GM19463 (cell line): Measurements from ENCODE around the gene FAM78A.

Source experiments
- ATAC-seq: cut with Tn5 transposase; IDR thresholded peaks from one replicate; pipeline ENCODE4 v1.9.1; 2021; ENCODE audit warnings: mild to moderate bottlenecking, moderate library complexity; ENCODE audit not compliant: unreplicated experiment

Gene FAM78A

GRCh38 chr9:131240047-131240921, 36.0 kb downstream of the FAM78A start:
- ATAC-seq: no peak

DNA sequence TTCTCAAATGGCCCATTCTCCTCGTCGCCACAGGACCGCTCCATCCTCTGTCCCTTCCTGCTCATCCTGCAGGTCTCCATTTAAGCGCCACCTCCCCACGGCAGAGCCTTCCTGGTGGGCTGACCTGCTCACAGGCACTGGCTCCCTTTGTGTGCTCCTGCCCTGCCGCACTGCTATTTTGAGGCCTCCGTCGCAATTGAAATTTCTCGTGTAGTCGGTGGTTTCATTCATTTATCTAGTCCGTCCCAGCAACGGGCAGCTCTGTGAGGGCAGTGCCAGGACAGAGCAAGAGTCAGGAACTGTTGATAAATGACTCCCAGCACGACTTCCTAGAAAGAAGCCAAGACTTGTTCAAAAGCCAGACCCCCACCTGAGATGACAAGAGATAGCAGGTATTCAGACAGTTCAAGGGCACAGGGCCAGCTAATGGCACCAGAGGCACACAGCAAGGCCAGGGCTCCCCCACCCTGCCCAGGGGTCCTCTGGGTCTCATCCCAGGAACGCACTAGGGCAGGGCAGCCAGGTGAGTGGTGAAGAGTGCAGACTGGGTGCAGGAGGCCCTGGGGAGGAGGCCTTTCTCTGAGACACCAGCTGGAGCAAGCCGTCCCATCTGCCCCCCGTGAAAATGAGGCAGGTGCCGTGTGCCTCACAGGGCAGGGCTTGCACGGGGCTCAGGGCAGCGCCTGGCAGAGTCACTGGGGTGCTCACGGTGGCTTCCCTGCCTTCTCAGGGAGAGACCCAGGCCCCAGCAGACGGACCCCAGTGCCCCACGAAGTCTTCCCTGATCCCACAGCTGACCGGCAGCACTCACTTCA, 36.9 kb downstream of the FAM78A start:
- ATAC-seq: no peak

- ATAC-seq: peak; percentile 20
Observed at GRCh38 chr9:131238402-131239021, 37.8 kb downstream of the FAM78A start.

DNA sequence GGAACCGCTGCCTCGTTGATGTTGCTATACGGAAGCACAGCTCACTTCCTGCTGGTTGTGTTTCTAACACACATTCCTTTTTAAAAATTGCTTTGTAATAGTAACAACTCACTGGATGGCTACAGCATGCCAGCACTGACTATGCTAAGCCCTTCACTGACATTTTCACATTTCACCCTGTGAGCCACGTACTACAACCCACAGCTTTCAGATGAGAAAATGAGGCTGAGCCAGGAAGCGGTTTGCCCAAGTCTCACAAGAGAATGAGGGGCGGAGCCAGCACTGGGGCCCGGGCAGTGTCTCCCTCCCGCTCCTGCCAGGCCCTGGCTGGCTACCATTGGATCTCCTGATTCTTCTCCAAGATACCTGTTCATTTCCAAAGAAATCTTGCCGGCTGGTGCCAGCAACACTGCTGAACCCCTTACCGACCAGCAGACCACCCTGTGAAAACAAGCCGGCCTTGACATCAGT, 38.3 kb downstream of the FAM78A start:
- peak; percentile 95 for ATAC-seq

- ATAC-seq: no peak
Observed at GRCh38 chr9:131237291-131237690, 39.0 kb downstream of the FAM78A start.

- ATAC-seq: no peak
Observed at GRCh38 chr9:131236761-131237160, 39.5 kb downstream of the FAM78A start.

DNA sequence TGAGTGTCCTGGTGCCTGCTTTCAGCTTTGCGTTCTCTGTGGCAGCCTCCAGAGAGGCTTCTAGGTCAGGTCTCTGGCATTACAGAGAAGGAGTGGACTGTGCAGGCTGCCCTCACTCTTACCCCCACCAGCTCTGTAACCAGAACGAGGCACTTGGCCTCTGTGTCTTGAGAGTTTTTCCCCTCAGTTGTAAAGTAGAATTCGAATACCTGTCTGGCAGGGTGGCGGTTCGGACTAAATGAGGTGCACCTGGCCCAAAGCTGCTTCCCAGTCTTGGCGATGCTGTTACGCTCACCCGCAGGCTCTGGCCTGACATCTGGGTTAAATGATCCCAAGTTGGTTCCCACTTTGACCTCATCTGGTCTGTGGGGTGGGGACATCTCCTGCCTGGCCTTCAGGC, 40.1 kb downstream of the FAM78A start:
- ATAC-seq: no peak

DNA sequence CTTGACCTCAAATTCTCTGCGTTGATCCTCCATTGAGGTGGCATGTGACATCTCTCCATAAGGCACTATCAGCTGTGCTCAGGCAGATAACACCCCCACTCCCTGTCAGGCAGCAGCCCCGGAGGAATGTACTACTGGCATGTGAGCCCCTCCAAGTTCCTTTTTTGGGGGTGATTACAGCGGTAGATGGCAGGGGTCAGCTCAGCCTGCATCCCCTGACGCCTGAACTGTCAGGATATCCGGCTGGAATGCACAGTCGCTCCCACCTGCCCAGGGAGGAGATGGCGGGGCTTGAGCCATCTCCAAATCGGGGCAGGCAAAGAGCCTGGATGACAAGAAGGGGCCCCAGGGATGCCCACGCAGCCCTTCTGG, 40.8 kb downstream of the FAM78A start:
- no peak for ATAC-seq

GRCh38 chr9:131234799-131235479, 41.4 kb downstream of the FAM78A start:
- no peak for ATAC-seq

- no peak for ATAC-seq
Observed at GRCh38 chr9:131233995-131234394, 42.3 kb downstream of the FAM78A start.

GRCh38 chr9:131233556-131233955, 42.8 kb downstream of the FAM78A start:
- no peak for ATAC-seq

- no peak for ATAC-seq
Observed at GRCh38 chr9:131228988-131229387, 47.3 kb downstream of the FAM78A start.

DNA sequence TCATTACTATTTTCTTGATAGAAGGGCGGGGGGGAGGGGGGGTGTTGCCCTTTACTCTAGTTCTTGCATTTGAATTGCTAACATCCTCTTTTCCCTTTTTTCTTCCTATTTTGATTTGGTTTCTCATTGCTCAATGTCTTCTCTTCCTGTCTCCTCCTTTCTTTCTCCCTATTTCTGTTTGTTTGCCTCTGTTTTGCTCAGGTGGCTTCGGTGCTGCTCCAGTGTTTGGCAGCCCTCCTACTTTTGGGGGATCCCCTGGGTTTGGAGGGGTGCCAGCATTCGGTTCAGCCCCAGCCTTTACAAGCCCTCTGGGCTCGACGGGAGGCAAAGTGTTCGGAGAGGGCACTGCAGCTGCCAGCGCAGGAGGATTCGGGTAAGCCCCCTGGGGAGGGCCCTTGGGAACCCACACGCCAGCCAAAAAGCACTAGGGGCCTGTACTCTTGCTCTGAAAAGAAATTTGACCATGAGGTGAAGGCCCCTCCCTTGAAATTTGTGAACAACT, 48.3 kb downstream of the FAM78A start:
- ATAC-seq: no peak

DNA sequence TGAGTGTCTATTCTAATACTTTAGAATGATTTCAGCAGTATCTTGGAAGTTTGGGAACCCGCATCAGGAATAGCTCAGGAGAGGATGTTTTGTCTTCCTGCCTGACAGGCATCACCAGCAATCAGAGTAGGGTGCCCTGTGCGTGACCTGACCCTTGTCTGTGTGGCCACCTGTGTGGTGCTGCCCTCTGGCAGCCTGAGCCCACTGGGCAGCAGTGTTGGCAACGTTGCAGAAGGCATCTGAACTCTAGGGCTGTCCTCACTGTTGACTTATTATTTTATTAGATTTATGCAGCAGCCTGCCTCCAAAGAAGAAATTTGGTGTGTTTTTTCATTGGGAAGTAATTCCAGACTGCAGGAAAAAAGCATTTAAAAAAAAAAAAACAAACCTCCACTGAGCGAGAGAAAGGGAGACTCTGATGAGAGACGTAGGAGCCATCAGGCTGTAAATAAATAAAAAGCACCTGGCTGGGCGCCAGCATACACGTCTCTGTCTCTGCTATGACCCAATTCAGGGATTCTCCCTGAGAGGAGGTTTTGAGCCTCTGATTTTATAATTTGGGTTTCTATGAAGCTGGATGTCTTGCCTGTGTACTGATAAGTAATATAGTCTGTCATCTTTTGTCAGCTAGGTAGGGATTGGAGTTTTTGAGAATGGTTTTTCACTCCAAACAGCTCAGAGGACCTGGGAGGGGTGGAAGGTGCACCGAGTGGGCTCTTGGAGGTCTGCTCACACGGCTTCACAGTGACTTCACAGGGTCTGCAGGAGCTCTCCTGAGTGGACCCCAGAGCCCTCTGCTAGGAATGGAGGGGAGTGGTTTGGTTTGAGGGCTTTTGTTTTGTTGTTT, 49.0 kb downstream of the FAM78A start:
- no peak for ATAC-seq

DNA sequence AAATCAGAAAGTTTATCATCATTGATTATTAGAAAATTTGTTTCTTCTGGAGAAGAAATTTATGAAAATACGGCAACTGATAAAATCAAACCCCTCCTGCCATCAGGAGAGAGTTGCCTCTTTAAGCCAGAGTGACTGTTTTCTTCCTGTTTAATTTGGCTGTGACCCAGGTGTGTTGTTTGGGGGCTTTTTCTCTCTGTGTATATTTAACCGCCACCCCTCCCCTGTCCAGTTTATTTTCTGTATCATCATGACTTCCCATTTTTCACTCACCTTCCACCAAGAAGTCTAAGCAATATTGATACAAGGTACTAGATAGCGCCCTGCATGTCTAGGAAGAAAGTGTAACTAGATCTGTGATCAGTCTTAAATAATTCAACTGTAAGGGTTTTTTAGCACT, 50.1 kb downstream of the FAM78A start:
- ATAC-seq: no peak

- no peak for ATAC-seq
Observed at GRCh38 chr9:131222460-131222859, 53.9 kb downstream of the FAM78A start.

DNA sequence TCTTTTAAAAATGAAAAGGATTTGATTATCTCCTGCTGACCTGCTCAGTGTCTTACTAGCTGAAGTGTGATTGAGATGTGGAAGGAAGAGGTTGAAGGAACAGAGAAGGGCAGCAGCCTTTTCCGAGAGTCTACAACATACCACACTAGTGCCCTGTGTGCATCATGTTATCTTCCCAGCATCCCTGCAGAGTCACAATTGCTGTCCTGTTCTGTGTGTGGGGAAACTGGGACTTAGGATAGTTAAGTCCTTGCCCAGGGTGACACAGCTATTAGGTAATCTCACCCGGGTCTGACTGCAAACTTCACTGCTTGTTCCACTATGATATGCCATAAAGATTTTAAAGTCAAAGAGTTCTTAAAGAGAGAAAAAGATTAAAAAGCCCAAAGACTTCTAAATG, 55.8 kb downstream of the FAM78A start:
- ATAC-seq: no peak

DNA sequence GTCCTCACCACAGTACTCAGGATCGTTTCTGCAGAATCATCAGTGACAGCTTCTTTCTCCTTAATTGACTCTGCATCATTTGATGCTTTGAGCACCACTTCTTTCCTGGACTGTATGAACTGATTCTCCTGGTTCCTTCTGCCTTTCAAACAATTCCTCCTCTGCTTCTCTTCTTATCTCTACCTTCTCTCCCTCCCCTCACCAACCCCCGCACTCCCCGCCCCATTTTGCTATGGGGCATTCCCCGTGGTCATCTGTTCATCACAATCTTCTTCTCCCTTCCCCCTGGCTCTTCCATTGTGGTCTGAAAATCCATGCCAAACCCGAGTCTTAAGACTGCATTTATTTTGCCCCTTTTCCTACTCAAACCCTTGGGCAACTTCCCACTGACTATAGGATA, 57.9 kb downstream of the FAM78A start:
- ATAC-seq: no peak

GRCh38 chr9:131217331-131218031, 58.8 kb downstream of the FAM78A start:
- ATAC-seq: no peak
